Astrocyte (in vitro differentiated cells and primary cell): ENCODE measurements around the gene CHN1. TPM values are rescaled to one million over a fixed set of nuclear protein-coding genes. Genes with fewer than 3 reads are reported as not detected.
A peak's percentile ranks its signal among the peaks of the same experiment; 100 is the strongest.

Source experiments
- DNase-seq: peaks from one replicate; pipeline ENCODE4 v3.0.0-alpha.2; 2010; ENCODE audit warnings: low read depth
- FAIRE-seq: peaks from 2 replicates; lab custom pipeline; 2011; peaks lifted over from hg19 to GRCh38; lab: Jason Lieb, UNC
- H2AFZ ChIP-seq: 2 replicates; pipeline ENCODE4 v1.6.0; 2012; ENCODE audit warnings: low read depth, low read length, inconsistent platforms
- H3K27ac ChIP-seq: 2 replicates; pipeline ENCODE4 v1.5.1; 2011; ENCODE audit warnings: low read depth, low read length, inconsistent platforms
- H3K27me3 ChIP-seq: 2 replicates; pipeline ENCODE4 v1.6.0; 2011; ENCODE audit warnings: low read length, inconsistent platforms; ENCODE audit not compliant: insufficient read depth
- H3K36me3 ChIP-seq: 2 replicates; pipeline ENCODE4 v1.5.1; 2011; ENCODE audit warnings: low read length, inconsistent platforms; ENCODE audit not compliant: insufficient read depth
- H3K4me1 ChIP-seq: 2 replicates; pipeline ENCODE4 v1.5.1; 2011; ENCODE audit warnings: low read length, inconsistent platforms; ENCODE audit not compliant: insufficient read depth
- H3K4me2 ChIP-seq: 2 replicates; pipeline ENCODE4 v1.6.0; 2012; ENCODE audit warnings: low read length, inconsistent platforms
- H3K4me3 ChIP-seq: 2 replicates; pipeline ENCODE4 v1.5.1; 2011; ENCODE audit warnings: low read depth, mild to moderate bottlenecking, low read length, inconsistent platforms; ENCODE audit not compliant: insufficient read depth
- H3K79me2 ChIP-seq: 2 replicates; pipeline ENCODE4 v1.6.0; 2012; ENCODE audit warnings: mild to moderate bottlenecking, low read length, inconsistent platforms; ENCODE audit not compliant: insufficient read depth
- H3K9ac ChIP-seq: 2 replicates; pipeline ENCODE4 v1.6.0; 2012; ENCODE audit warnings: mild to moderate bottlenecking, low read length, inconsistent platforms
- H3K9me3 ChIP-seq: 2 replicates; pipeline ENCODE4 v1.5.1; 2012; ENCODE audit warnings: low read depth, mild to moderate bottlenecking, low read length, inconsistent platforms; ENCODE audit not compliant: insufficient read depth
- H4K20me1 ChIP-seq: 2 replicates; pipeline ENCODE4 v1.6.0; 2012; ENCODE audit warnings: low read length, inconsistent platforms; ENCODE audit not compliant: insufficient read depth
- H3K27ac Mint-ChIP-seq: one replicate; pipeline ENCODE4 v1.8.0; 2021; ENCODE audit warnings: mild to moderate bottlenecking, mixed read lengths; ENCODE audit not compliant: unreplicated experiment
- H3K27me3 Mint-ChIP-seq: one replicate; pipeline ENCODE4 v1.8.0; 2021; ENCODE audit warnings: low read depth, mixed read lengths; ENCODE audit not compliant: unreplicated experiment
- H3K36me3 Mint-ChIP-seq: one replicate; pipeline ENCODE4 v1.8.0; 2021; ENCODE audit warnings: low read depth, mixed read lengths; ENCODE audit not compliant: unreplicated experiment
- H3K4me1 Mint-ChIP-seq: one replicate; pipeline ENCODE4 v1.8.0; 2021; ENCODE audit warnings: low read depth, mixed read lengths; ENCODE audit not compliant: unreplicated experiment
- H3K4me3 Mint-ChIP-seq: one replicate; pipeline ENCODE4 v1.8.0; 2021; ENCODE audit warnings: mild to moderate bottlenecking, moderate library complexity, mixed read lengths; ENCODE audit not compliant: unreplicated experiment
- H3K9me3 Mint-ChIP-seq: one replicate; pipeline ENCODE4 v1.8.0; 2021; ENCODE audit warnings: mild to moderate bottlenecking, mixed read lengths; ENCODE audit not compliant: unreplicated experiment
- CTCF ChIP-seq: IDR thresholded peaks from 2 replicates; pipeline ENCODE4 v1.5.1; 2011; ENCODE audit warnings: low read depth, mild to moderate bottlenecking, inconsistent platforms, low read length, moderate library complexity; ENCODE audit not compliant: insufficient read depth
- EZH2 ChIP-seq: IDR thresholded peaks from 2 replicates; pipeline ENCODE4 v1.6.1; 2012; ENCODE audit warnings: mild to moderate bottlenecking, low read length, inconsistent platforms; ENCODE audit not compliant: insufficient read depth
- total RNA-seq: library from RNA; stranded (reverse); gene quantifications from 2 replicates; pipeline ENCODE4 v1.2.1, GENCODE V29; 2021

The CHN1 gene
- total RNA-seq, 1 donor from 2014 or later: 23.9 TPM

DNA sequence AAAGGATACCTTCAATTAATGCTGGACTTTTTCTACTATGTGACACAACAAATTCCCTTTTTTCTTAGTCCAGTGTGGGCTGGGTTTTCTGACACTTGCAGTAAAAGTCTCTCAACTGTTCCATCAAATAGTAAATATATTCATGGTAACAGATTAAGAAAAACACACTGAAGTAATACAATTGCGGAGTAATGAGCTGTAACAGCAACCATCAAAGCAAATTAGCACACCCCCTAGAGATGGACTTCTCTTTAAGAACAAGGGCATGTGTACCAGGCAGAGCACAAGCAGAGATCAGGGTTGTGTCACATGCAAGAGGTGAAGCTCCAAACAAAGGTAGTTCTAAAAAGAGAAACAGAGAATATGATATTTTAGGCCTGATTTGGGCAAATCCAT lies 168.2 kb downstream of the CHN1 start:
- no peaks in the 10 kb centered on the region for H3K36me3 Mint-ChIP-seq
- H3K27me3 ChIP-seq: no peaks in the 10 kb centered on the region
- DNase-seq (no peak), FAIRE-seq (peak; percentile 5)
- H3K4me3 Mint-ChIP-seq: no peak overlapping the region
- H3K27ac Mint-ChIP-seq: peak overlapping the region; percentile 99
- H3K9me3 Mint-ChIP-seq: no peaks in the 10 kb centered on the region
- H3K4me1 ChIP-seq: peaks cover 31% of the 10 kb centered on the region
- TF ChIP-seq EZH2: no peak
- no peak for TF ChIP-seq CTCF
- no peak overlapping the region for H3K4me3 ChIP-seq
- H3K79me2 ChIP-seq: peaks cover 5% of the 10 kb centered on the region
- H4K20me1 ChIP-seq: no peaks in the 10 kb centered on the region
- H3K4me1 Mint-ChIP-seq: peaks cover 47% of the 10 kb centered on the region
- H3K9ac ChIP-seq: peak overlapping the region; percentile 34
- H3K4me2 ChIP-seq: peak overlapping the region; percentile 65
- H2AFZ ChIP-seq: peak overlapping the region; percentile 12
- H3K9me3 ChIP-seq: no peaks in the 10 kb centered on the region
- H3K27ac ChIP-seq: peak overlapping the region; percentile 79
- H3K27me3 Mint-ChIP-seq: no peaks in the 10 kb centered on the region
- H3K36me3 ChIP-seq: no peaks in the 10 kb centered on the region

DNA sequence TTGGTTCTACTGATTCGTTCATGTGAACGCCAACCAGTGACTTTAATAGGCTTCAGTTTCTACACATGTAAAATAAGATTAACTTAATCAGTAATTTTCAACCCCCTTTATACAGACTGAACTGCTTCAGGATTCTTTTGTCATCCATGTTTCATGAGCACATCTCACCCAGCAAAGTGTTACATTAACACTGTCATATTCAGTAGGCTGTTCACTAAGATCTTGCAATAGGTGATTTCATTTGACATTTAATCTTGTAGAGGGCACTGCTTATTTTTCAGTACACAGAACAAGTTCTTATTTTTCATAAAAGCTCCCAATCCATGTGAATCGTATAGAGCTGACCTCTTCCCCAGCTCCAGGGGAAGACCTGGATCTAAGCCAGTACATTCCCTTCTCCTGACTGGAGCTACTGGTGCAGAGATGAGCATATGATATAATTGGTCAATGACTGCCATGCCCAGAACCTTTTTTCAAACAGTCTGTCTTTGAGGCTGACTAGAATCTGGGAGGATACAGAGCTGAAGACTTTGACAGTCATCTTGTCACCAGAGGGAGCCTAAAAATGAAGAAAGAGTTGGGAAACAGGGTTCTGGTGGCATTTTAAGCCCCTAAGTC lies 168.7 kb downstream of the CHN1 start:
- H3K36me3 Mint-ChIP-seq: no peaks in the 10 kb centered on the region
- FAIRE-seq (peak; percentile 99), DNase-seq (peak; percentile 95)
- Histone ChIP-seq H3K4me2 (peak overlapping the region; percentile 65), H3K4me3 (no peak overlapping the region), H3K9ac (peak overlapping the region; percentile 51), H3K27ac (peak overlapping the region; percentile 79), H2AFZ (peak overlapping the region; percentile 12), H3K4me1 (peaks cover 31% of the 10 kb centered on the region), H3K9me3 (no peaks in the 10 kb centered on the region), H3K79me2 (peaks cover 5% of the 10 kb centered on the region), H4K20me1 (no peaks in the 10 kb centered on the region), H3K27me3 (no peaks in the 10 kb centered on the region), H3K36me3 (no peaks in the 10 kb centered on the region)
- H3K9me3 Mint-ChIP-seq: no peaks in the 10 kb centered on the region
- peak overlapping the region; percentile 99 for H3K27ac Mint-ChIP-seq
- no peak for TF ChIP-seq EZH2
- TF ChIP-seq CTCF: no peak
- H3K4me3 Mint-ChIP-seq: no peak overlapping the region
- H3K4me1 Mint-ChIP-seq: peaks cover 47% of the 10 kb centered on the region
- H3K27me3 Mint-ChIP-seq: no peaks in the 10 kb centered on the region

DNA sequence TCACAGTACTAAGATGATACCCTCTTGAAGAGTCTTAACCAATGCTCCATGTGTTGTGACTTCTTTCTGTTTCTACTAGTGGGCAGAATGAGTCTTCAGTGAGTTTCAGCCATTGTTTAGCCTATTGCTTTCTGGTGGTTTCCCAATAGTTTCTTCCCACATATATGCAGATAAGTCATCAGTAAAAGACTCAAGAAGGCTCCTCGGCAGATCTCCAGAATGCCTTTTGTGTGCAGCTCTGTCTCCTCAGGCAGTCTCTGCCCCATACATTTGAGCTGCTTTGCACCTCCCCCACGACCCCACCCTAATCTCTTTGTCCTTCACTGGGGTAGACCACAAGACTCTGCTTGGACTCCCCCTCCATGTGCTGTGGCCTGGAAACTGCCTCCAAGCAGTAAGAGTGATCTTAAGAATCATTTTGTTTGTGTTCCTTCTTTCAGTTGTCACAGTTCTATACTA lies 169.4 kb downstream of the CHN1 start:
- Mint-ChIP-seq H3K27ac (peak overlapping the region; percentile 99), H3K27me3 (no peaks in the 10 kb centered on the region), H3K36me3 (no peaks in the 10 kb centered on the region), H3K4me3 (peak overlapping the region; percentile 42), H3K4me1 (peaks cover 41% of the 10 kb centered on the region), H3K9me3 (no peaks in the 10 kb centered on the region)
- Histone ChIP-seq H4K20me1 (no peaks in the 10 kb centered on the region), H3K9ac (peak overlapping the region; percentile 51), H3K4me3 (no peak overlapping the region), H3K27ac (peak overlapping the region; percentile 79), H3K79me2 (peaks cover 2% of the 10 kb centered on the region), H3K9me3 (no peaks in the 10 kb centered on the region), H3K4me1 (peaks cover 26% of the 10 kb centered on the region), H3K27me3 (no peaks in the 10 kb centered on the region), H3K4me2 (peak overlapping the region; percentile 65), H2AFZ (peak overlapping the region; percentile 25), H3K36me3 (no peaks in the 10 kb centered on the region)
- FAIRE-seq (peak; percentile 89), DNase-seq (peak; percentile 98)
- TF ChIP-seq CTCF: no peak
- no peak for TF ChIP-seq EZH2
